HEK293 (cell line): ENCODE measurements around the gene PKP4.

ENCODE experiments used
- CTCF ChIA-PET: fragments of 350-600 bp; formaldehyde crosslinking; extraction: SDS; loops from one replicate; lab custom pipeline; 2021; ENCODE audit warnings: antibody characterized with exemption; lab: Yijun Ruan, JAX
- POLR2A ChIA-PET: fragments of 300-600 bp; formaldehyde crosslinking; extraction: SDS; loops from one replicate; lab custom pipeline; 2020; ENCODE audit warnings: antibody characterized with exemption, inconsistent platforms; lab: Yijun Ruan, JAX
- H3K27ac ChIP-seq: fragments of 200-500 bp; sonication (Bioruptor generic); 2 replicates; pipeline ENCODE4 v1.5.1; 2014; ENCODE audit warnings: low read depth, low read length, control low read depth, inconsistent platforms; ENCODE audit errors: extremely low read depth
- H3K36me3 ChIP-seq, 2 experiments: fragments of 200-500 bp in 1 of 2; sonication (Bioruptor generic) in 1 of 2; 1 replicate in 1 of 2; 2 replicates in 1 of 2; pipeline ENCODE4 v1.5.1; 2014 to 2017; ENCODE audit warnings: inconsistent platforms in 2 of 2, low read length in 2 of 2; ENCODE audit not compliant: control insufficient read depth in 2 of 2, insufficient read depth in 1 of 2
- H3K4me1 ChIP-seq: fragments of 200-500 bp; sonication (Bioruptor generic); 2 replicates; pipeline ENCODE4 v1.5.1; 2014; ENCODE audit warnings: mild to moderate bottlenecking, low read length, inconsistent platforms; ENCODE audit not compliant: control insufficient read depth, insufficient read depth
- H3K4me3 ChIP-seq: 2 replicates; pipeline ENCODE4 v1.5.1; 2011; ENCODE audit warnings: low read depth, mild to moderate bottlenecking, control low read depth, low read length, moderate library complexity
- H3K9me3 ChIP-seq: fragments of 200-500 bp; sonication (Bioruptor generic); 2 replicates; pipeline ENCODE4 v1.5.1; 2014; ENCODE audit warnings: low read depth, low read length, inconsistent platforms; ENCODE audit not compliant: control insufficient read depth, insufficient read depth
- INSM2 ChIP-seq: fragments of 450-650 bp; formaldehyde crosslinking; IDR thresholded peaks from 2 replicates; pipeline ENCODE4 v1.5.1; 2016; ENCODE audit warnings: missing biosample characterization, missing genetic modification characterization
- KLF10 ChIP-seq: fragments of 450-650 bp; IDR thresholded peaks from 2 replicates; pipeline ENCODE4 v1.5.1; 2018; ENCODE audit warnings: missing biosample characterization, mild to moderate bottlenecking, missing genetic modification characterization
- ZNF175 ChIP-seq: fragments of 450-650 bp; formaldehyde crosslinking; IDR thresholded peaks from 2 replicates; pipeline ENCODE4 v1.5.1; 2016; ENCODE audit warnings: missing biosample characterization, missing genetic modification characterization
- ZNF221 ChIP-seq: fragments of 450-650 bp; formaldehyde crosslinking; IDR thresholded peaks from 2 replicates; pipeline ENCODE4 v1.5.1; 2017; ENCODE audit warnings: missing biosample characterization, missing genetic modification characterization, borderline replicate concordance
- ZNF248 ChIP-seq: fragments of 450-650 bp; formaldehyde crosslinking; IDR thresholded peaks from 2 replicates; pipeline ENCODE4 v1.5.1; 2017; ENCODE audit warnings: missing biosample characterization, missing genetic modification characterization
- ZNF362 ChIP-seq: fragments of 450-650 bp; formaldehyde crosslinking; IDR thresholded peaks from 2 replicates; pipeline ENCODE4 v1.5.1; 2016; ENCODE audit warnings: missing biosample characterization, missing genetic modification characterization
- ZNF366 ChIP-seq: fragments of 450-650 bp; formaldehyde crosslinking; conservative IDR thresholded peaks from 2 replicates; pipeline ENCODE4 v1.5.1; 2016; ENCODE audit warnings: missing biosample characterization, missing genetic modification characterization
- ZNF518A ChIP-seq: fragments of 450-650 bp; formaldehyde crosslinking; conservative IDR thresholded peaks from 2 replicates; pipeline ENCODE4 v1.5.1; 2016; ENCODE audit warnings: low read depth, missing biosample characterization, missing genetic modification characterization
- ZNF529 ChIP-seq: fragments of 450-650 bp; formaldehyde crosslinking; IDR thresholded peaks from 2 replicates; pipeline ENCODE4 v1.5.1; 2017; ENCODE audit warnings: missing genetic modification characterization, missing biosample characterization; ENCODE audit not compliant: insufficient replicate concordance
- ZNF585B ChIP-seq: fragments of 450-650 bp; formaldehyde crosslinking; IDR thresholded peaks from 2 replicates; pipeline ENCODE4 v1.5.1; 2016; ENCODE audit warnings: missing biosample characterization, missing genetic modification characterization
- ZNF707 ChIP-seq: fragments of 450-650 bp; formaldehyde crosslinking; IDR thresholded peaks from 2 replicates; pipeline ENCODE4 v1.5.1; 2016; ENCODE audit warnings: missing biosample characterization, missing genetic modification characterization
- ZNF777 ChIP-seq: fragments of 450-650 bp; formaldehyde crosslinking; IDR thresholded peaks from 2 replicates; pipeline ENCODE4 v1.5.1; 2017; ENCODE audit warnings: missing biosample characterization, missing genetic modification characterization, borderline replicate concordance
- ZNF843 ChIP-seq: fragments of 450-650 bp; formaldehyde crosslinking; IDR thresholded peaks from 2 replicates; pipeline ENCODE4 v1.5.1; 2016; ENCODE audit warnings: missing biosample characterization, missing genetic modification characterization
- ZSCAN5A ChIP-seq: fragments of 450-650 bp; formaldehyde crosslinking; IDR thresholded peaks from 2 replicates; pipeline ENCODE4 v1.5.1; 2016; ENCODE audit warnings: missing biosample characterization, missing genetic modification characterization
- TF ChIP-seq, protein P1 (sequence below): fragments of 450-650 bp; formaldehyde crosslinking; optimal IDR thresholded peaks from 2 replicates; pipeline ENCODE3; 2016; ENCODE audit warnings: missing biosample characterization, mild to moderate bottlenecking, missing genetic modification characterization
- TF ChIP-seq, protein P2 (sequence below): fragments of 450-650 bp; IDR thresholded peaks from 2 replicates; pipeline ENCODE4 v1.5.1; 2018; ENCODE audit warnings: missing biosample characterization, mild to moderate bottlenecking, missing genetic modification characterization
- TF ChIP-seq, protein P3 (sequence below): fragments of 450-650 bp; formaldehyde crosslinking; IDR thresholded peaks from 2 replicates; pipeline ENCODE4 v1.5.1; 2016; ENCODE audit warnings: missing biosample characterization, missing genetic modification characterization
- TF ChIP-seq, protein P4 (sequence below): fragments of 450-650 bp; formaldehyde crosslinking; IDR thresholded peaks from 2 replicates; pipeline ENCODE4 v1.5.1; 2016; ENCODE audit warnings: missing biosample characterization, missing genetic modification characterization

Gene PKP4

GRCh38 chr2:158699323-158699722 is 242.6 kb downstream of the PKP4 start:
- TF ChIP-seq INSM2, result no peak
- no peak for TF ChIP-seq ZNF362
- TF ChIP-seq ZNF843 (tag by site-specific recombination), result no peak
- TF ChIP-seq ZNF175, result no peak
- TF ChIP-seq, protein P1, sequence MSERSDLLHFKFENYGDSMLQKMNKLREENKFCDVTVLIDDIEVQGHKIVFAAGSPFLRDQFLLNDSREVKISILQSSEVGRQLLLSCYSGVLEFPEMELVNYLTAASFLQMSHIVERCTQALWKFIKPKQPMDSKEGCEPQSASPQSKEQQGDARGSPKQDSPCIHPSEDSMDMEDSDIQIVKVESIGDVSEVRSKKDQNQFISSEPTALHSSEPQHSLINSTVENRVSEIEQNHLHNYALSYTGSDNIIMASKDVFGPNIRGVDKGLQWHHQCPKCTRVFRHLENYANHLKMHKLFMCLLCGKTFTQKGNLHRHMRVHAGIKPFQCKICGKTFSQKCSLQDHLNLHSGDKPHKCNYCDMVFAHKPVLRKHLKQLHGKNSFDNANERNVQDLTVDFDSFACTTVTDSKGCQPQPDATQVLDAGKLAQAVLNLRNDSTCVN, result no peak
- no peak for TF ChIP-seq ZSCAN5A (tag by site-specific recombination)
- no peak for TF ChIP-seq ZNF221 (tag by site-specific recombination)
- no peak for TF ChIP-seq ZNF777 (tag by site-specific recombination)
- TF ChIP-seq, protein P2, sequence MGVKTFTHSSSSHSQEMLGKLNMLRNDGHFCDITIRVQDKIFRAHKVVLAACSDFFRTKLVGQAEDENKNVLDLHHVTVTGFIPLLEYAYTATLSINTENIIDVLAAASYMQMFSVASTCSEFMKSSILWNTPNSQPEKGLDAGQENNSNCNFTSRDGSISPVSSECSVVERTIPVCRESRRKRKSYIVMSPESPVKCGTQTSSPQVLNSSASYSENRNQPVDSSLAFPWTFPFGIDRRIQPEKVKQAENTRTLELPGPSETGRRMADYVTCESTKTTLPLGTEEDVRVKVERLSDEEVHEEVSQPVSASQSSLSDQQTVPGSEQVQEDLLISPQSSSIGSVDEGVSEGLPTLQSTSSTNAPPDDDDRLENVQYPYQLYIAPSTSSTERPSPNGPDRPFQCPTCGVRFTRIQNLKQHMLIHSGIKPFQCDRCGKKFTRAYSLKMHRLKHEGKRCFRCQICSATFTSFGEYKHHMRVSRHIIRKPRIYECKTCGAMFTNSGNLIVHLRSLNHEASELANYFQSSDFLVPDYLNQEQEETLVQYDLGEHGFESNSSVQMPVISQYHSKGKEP (tag by site-specific recombination), result no peak
- no peak for TF ChIP-seq KLF10 (tag by site-specific recombination)
- TF ChIP-seq, protein P3, sequence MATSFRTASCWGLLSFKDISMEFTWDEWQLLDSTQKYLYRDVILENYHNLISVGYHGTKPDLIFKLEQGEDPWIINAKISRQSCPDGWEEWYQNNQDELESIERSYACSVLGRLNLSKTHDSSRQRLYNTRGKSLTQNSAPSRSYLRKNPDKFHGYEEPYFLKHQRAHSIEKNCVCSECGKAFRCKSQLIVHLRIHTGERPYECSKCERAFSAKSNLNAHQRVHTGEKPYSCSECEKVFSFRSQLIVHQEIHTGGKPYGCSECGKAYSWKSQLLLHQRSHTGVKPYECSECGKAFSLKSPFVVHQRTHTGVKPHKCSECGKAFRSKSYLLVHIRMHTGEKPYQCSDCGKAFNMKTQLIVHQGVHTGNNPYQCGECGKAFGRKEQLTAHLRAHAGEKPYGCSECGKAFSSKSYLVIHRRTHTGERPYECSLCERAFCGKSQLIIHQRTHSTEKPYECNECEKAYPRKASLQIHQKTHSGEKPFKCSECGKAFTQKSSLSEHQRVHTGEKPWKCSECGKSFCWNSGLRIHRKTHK (tag by site-specific recombination), result no peak
- TF ChIP-seq, protein P4, sequence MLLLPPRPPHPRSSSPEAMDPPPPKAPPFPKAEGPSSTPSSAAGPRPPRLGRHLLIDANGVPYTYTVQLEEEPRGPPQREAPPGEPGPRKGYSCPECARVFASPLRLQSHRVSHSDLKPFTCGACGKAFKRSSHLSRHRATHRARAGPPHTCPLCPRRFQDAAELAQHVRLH (tag by site-specific recombination), result no peak
- Histone ChIP-seq H3K36me3 (no peaks in the 10 kb centered on the region), H3K4me1 (no peaks in the 10 kb centered on the region), H3K9me3 (no peaks in the 10 kb centered on the region), H3K4me3 (no peak overlapping the region), H3K27ac (no peak overlapping the region)
- ChIA-PET CTCF (interaction anchor here (1.3 kb wide), 1 partner anchor 23 kb away, joined by 3 read pairs; no protein-coding TSS in a partner anchor), POLR2A (no interaction called here)

- H3K27ac ChIP-seq, result no peak overlapping the region
- H3K36me3 ChIP-seq, result no peaks in the 10 kb centered on the region
- H3K4me3 ChIP-seq, result no peak overlapping the region
- ChIA-PET POLR2A (no interaction called here), CTCF (interaction anchor here (1.6 kb wide), 1 partner anchor 53 kb away, joined by 5 read pairs; no protein-coding TSS in a partner anchor)
- H3K9me3 ChIP-seq, result no peaks in the 10 kb centered on the region
- H3K4me1 ChIP-seq, result no peaks in the 10 kb centered on the region
- TF ChIP-seq ZNF529 (tag by site-specific recombination) (no peak), ZNF366 (tag by site-specific recombination) (no peak), INSM2 (no peak), ZNF518A (no peak), ZNF248 (no peak), ZNF585B (tag by site-specific recombination) (no peak), ZNF707 (tag by site-specific recombination) (no peak)
These were observed 244.3 kb downstream of the PKP4 start for GRCh38 chr2:158701101-158701500.
